OCI-LY1 (cell line): Measurements from ENCODE around the gene SERINC2.
A peak's percentile ranks its signal among the peaks of the same experiment; 100 is the strongest.

Source experiments
- H2AFZ ChIP-seq: fragments of 200-600 bp; sonication (generic), shearing (Covaris generic); 2 replicates; pipeline ENCODE4 v1.6.0; 2014; ENCODE audit warnings: antibody characterized with exemption, mild to moderate bottlenecking, low read length
- H3F3A ChIP-seq: fragments of 200-600 bp; sonication (generic), shearing (Covaris generic); 2 replicates; pipeline ENCODE4 v1.6.0; 2014; ENCODE audit warnings: mild to moderate bottlenecking, antibody characterized with exemption, low read length, moderate library complexity; ENCODE audit not compliant: insufficient read depth
- H3K27ac ChIP-seq: fragments of 200-600 bp; sonication (generic); 2 replicates; pipeline ENCODE4 v1.5.1; 2014; ENCODE audit warnings: low read length, mixed run types, mild to moderate bottlenecking, low read depth; ENCODE audit not compliant: poor library complexity, severe bottlenecking
- H3K27me3 ChIP-seq: fragments of 200-600 bp; sonication (generic); 2 replicates; pipeline ENCODE4 v1.6.0; 2014; ENCODE audit warnings: antibody characterized with exemption, mild to moderate bottlenecking, low read length, moderate library complexity; ENCODE audit not compliant: insufficient read depth
- H3K36me3 ChIP-seq: fragments of 200-600 bp; sonication (generic); 2 replicates; pipeline ENCODE4 v1.6.1; 2014; ENCODE audit warnings: mild to moderate bottlenecking, antibody characterized with exemption, low read length, moderate library complexity, mixed read lengths; ENCODE audit not compliant: insufficient read depth
- H3K4me1 ChIP-seq: fragments of 200-600 bp; sonication (generic); 2 replicates; pipeline ENCODE4 v1.5.1; 2014; ENCODE audit warnings: mild to moderate bottlenecking, low read length, moderate library complexity; ENCODE audit not compliant: insufficient read depth, severe bottlenecking
- H3K4me2 ChIP-seq: fragments of 200-600 bp; sonication (generic), shearing (Covaris generic); 2 replicates; pipeline ENCODE4 v1.6.1; 2014; ENCODE audit warnings: low read length
- H3K4me3 ChIP-seq: fragments of 200-600 bp; sonication (generic); 2 replicates; pipeline ENCODE4 v1.5.1; 2014; ENCODE audit warnings: low read length, low read depth, mild to moderate bottlenecking, mixed read lengths; ENCODE audit not compliant: poor library complexity, severe bottlenecking
- H3K79me2 ChIP-seq: fragments of 200-600 bp; shearing (Covaris generic); 2 replicates; pipeline ENCODE4 v1.6.1; 2016; ENCODE audit warnings: mixed run types, low read length, mixed read lengths; ENCODE audit not compliant: insufficient read depth
- H3K9ac ChIP-seq: fragments of 200-600 bp; sonication (generic), shearing (Covaris generic); 2 replicates; pipeline ENCODE4 v1.6.1; 2014; ENCODE audit warnings: mild to moderate bottlenecking, low read length, mixed read lengths
- H3K9me2 ChIP-seq: fragments of 200-600 bp; sonication (generic), shearing (Covaris generic); 2 replicates; pipeline ENCODE4 v1.6.1; 2014; ENCODE audit warnings: low read depth, mild to moderate bottlenecking, low read length, mixed read lengths
- H3K9me3 ChIP-seq: fragments of 200-600 bp; shearing (Covaris generic); 2 replicates; pipeline ENCODE4 v1.6.1; 2014; ENCODE audit warnings: low read length, mixed read lengths
- H4K20me1 ChIP-seq: fragments of 200-600 bp; sonication (generic), shearing (Covaris generic); 2 replicates; pipeline ENCODE4 v1.6.0; 2016; ENCODE audit warnings: mild to moderate bottlenecking, low read length; ENCODE audit not compliant: insufficient read depth
- EZH2 ChIP-seq: fragments of 200-600 bp; sonication (generic), shearing (Covaris generic); IDR thresholded peaks from 2 replicates; pipeline ENCODE4 v1.8.0; 2017; ENCODE audit warnings: borderline replicate concordance, mixed run types, mild to moderate bottlenecking, antibody characterized with exemption, low read length, moderate library complexity, mixed read lengths
- TF ChIP-seq, protein P1 (sequence below): fragments of 200-600 bp; sonication (generic), shearing (Covaris generic); IDR thresholded peaks from 2 replicates; pipeline ENCODE4 v1.5.1; 2017; ENCODE audit warnings: mild to moderate bottlenecking, antibody characterized with exemption, low read length, moderate library complexity, mixed read lengths

Gene SERINC2

DNA sequence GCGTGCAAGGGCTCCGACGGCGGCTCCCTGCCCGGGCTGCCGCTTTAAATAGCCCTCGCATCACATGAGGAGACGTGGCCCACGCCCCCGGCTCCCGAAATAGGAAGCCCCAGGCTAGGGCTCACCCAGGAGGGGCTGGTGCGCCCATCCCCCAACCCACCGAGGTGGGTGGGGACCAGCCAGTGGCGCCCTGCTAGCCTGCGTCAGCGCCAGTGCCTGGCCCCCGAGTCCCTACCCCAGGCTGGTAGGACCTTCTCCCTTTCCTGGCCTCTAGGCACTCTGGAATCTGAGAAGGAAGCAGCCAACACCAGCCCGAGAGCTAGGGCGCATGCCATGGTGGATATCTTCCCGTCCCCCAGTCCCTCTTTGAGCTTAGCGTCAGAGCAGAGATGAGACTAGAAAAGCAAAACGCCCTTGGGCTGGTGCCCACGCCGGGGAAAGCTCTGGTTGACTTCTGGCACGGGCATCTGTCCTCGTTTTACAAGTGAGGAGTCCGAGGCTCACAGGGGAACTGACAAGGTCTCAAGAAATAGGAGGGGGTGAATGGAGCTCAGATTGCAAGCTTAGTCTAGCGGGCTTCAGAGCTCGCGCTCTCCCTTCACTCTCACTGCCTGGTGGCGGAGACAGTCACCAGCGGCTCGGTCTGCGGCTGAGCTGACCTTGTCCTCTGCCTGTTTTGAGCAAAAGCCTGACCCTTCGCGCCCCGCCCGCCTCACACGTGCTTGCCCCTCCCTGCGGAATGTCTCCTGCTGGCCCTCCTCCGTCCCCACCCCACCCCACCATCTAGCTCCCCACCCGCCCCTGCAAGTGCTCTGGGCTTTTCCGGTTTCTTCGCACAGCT is 39.7 kb upstream of the SERINC2 start, which contains the start of gene FABP3:
Gene FABP3, minus strand, starts transcription at position 21 of the 841 bp plus-strand sequence. CDS start 62 bp downstream, outside the sequence.
- Histone ChIP-seq H3K9ac (no peak within 1 kb of the TSS), H3F3A (no peaks in the 10 kb centered on the region), H3K4me2 (peak within 1 kb of the TSS; percentile 34; the same call in 1 of the 2 replicates), H2AFZ (no peak within 1 kb of the TSS), H3K27ac (no peak within 1 kb of the TSS), H3K4me3 (peak within 1 kb of the TSS; percentile 12), H3K9me3 (no peaks in the 10 kb centered on the region), H3K9me2 (no peaks in the 10 kb centered on the region), H3K79me2 (no peaks in the 10 kb centered on the region), H4K20me1 (no peaks in the 10 kb centered on the region), H3K4me1 (peaks cover 8% of the 10 kb centered on the region), H3K36me3 (no peaks in the 10 kb centered on the region), H3K27me3 (no peaks in the 10 kb centered on the region)
- TF ChIP-seq, protein P1, sequence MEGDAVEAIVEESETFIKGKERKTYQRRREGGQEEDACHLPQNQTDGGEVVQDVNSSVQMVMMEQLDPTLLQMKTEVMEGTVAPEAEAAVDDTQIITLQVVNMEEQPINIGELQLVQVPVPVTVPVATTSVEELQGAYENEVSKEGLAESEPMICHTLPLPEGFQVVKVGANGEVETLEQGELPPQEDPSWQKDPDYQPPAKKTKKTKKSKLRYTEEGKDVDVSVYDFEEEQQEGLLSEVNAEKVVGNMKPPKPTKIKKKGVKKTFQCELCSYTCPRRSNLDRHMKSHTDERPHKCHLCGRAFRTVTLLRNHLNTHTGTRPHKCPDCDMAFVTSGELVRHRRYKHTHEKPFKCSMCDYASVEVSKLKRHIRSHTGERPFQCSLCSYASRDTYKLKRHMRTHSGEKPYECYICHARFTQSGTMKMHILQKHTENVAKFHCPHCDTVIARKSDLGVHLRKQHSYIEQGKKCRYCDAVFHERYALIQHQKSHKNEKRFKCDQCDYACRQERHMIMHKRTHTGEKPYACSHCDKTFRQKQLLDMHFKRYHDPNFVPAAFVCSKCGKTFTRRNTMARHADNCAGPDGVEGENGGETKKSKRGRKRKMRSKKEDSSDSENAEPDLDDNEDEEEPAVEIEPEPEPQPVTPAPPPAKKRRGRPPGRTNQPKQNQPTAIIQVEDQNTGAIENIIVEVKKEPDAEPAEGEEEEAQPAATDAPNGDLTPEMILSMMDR: no peak
- TF ChIP-seq EZH2: no peak

DNA sequence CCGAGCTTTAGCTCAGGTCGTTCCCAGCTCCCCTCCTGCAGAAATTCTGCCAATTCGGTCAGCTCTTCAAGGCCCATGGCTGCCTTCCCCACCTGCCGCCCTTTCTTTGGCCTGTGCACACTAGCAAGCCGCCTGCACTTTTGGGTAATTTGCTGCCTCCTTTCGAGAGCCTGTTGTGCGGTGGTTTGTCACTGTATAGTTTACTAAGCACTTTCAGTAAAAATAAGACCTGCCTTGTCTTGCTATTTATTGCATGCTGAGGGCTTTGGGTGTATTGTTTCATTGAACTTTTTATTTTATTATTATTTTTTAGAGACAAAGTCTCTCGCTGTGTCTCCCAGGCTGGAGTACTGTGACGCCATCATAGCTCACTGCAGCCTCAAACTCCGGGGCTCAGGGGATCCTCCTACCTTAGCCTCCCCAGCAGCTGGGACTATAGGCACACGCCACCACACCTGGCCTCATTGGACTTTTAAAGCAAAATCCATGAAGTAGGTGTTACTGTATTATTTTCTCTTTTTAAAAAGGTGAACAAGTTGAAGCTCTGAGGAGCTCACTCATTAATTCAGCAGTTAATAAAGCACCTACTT is 39.0 kb upstream of the SERINC2 start:
- Histone ChIP-seq H3K4me1 (peaks cover 8% of the 10 kb centered on the region), H3K36me3 (no peaks in the 10 kb centered on the region), H3K27ac (no peak overlapping the region), H3K79me2 (no peaks in the 10 kb centered on the region), H3K9me2 (no peaks in the 10 kb centered on the region), H3K4me3 (peak overlapping the region; percentile 12), H3K4me2 (no peak overlapping the region), H3K27me3 (0 out of 2 replicates have a peak, but pooled peaks cover 3% of the 10 kb centered on the region), H3K9me3 (no peaks in the 10 kb centered on the region), H3F3A (no peaks in the 10 kb centered on the region), H3K9ac (no peak overlapping the region), H4K20me1 (no peaks in the 10 kb centered on the region), H2AFZ (no peak overlapping the region)
- TF ChIP-seq EZH2: no peak
- TF ChIP-seq, protein P1: no peak

DNA sequence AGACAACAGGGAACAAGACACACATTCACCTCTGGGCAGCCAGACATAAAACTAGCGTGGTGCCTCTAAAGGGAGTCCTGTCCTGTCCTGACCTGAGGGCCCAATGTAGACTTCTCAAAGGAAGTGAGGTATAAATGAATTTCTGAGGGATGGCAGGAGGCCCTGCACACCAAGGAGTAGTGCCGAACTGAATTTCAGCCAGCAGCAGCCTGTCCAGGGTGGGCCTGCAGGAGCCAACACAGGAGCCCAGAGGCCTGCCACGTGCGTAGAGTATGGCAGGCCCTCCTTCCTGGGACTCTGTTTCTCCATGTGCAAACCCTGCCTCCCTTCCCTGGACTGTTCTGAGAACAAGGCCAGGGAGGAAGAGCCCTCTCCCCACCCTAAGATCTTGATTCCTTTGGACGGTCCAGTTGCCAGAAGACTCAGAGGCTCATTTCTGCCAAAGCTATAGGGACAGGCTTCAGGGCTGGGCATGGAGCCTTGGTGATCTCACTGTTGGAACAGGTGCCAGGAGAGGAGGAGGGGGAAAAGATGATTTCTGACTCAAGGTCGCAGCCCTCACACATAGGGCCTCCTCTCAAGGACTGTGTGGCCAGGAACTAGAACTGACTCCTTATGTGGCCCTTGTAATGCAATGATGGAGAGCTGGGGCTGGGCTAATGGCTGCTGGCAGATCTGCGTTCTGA is 38.4 kb upstream of the SERINC2 start:
- Histone ChIP-seq H3K27me3 (0 out of 2 replicates have a peak, but pooled peaks cover 3% of the 10 kb centered on the region), H2AFZ (no peak overlapping the region), H3K9me3 (no peaks in the 10 kb centered on the region), H3F3A (no peaks in the 10 kb centered on the region), H3K4me1 (peaks cover 8% of the 10 kb centered on the region), H3K4me2 (no peak overlapping the region), H3K36me3 (no peaks in the 10 kb centered on the region), H3K9ac (no peak overlapping the region), H3K4me3 (no peak overlapping the region), H3K27ac (no peak overlapping the region), H3K79me2 (no peaks in the 10 kb centered on the region), H3K9me2 (no peaks in the 10 kb centered on the region), H4K20me1 (no peaks in the 10 kb centered on the region)
- TF ChIP-seq EZH2: no peak
- TF ChIP-seq, protein P1: no peak
